Calu3 (cell line): Measurements from ENCODE around the gene MAP1LC3B. TPM values are rescaled to one million over a fixed set of nuclear protein-coding genes. Genes with fewer than 3 reads are reported as not detected.

Source experiments
- BruUV-seq: library from RNA; stranded (reverse); fragments of 400-500 nt; replicated peaks from 2 replicates; lab custom pipeline; 2021; lab: Mats Ljungman, UMichigan
- CTCF ChIA-PET: fragments of 300-600 bp; sonication (Branson Sonifier 250); formaldehyde crosslinking; loops from one replicate; lab custom pipeline; 2022; ENCODE audit warnings: antibody characterized with exemption; lab: Charles Lee
- DNase-seq: peaks from one replicate; pipeline ENCODE4 v3.0.0; 2022
- H3K27ac Mint-ChIP-seq: one replicate; pipeline ENCODE4 v1.8.0; 2022; ENCODE audit warnings: mixed read lengths; ENCODE audit not compliant: unreplicated experiment
- H3K27me3 Mint-ChIP-seq: one replicate; pipeline ENCODE4 v1.8.0; 2022; ENCODE audit warnings: mixed read lengths; ENCODE audit not compliant: unreplicated experiment
- H3K36me3 Mint-ChIP-seq: one replicate; pipeline ENCODE4 v1.8.0; 2022; ENCODE audit warnings: mild to moderate bottlenecking, moderate library complexity, mixed read lengths; ENCODE audit not compliant: insufficient read depth, unreplicated experiment
- H3K4me1 Mint-ChIP-seq: one replicate; pipeline ENCODE4 v1.8.0; 2022; ENCODE audit warnings: mild to moderate bottlenecking, low read depth, mixed read lengths; ENCODE audit not compliant: unreplicated experiment
- H3K4me3 Mint-ChIP-seq: one replicate; pipeline ENCODE4 v1.8.0; 2022; ENCODE audit warnings: mild to moderate bottlenecking, low read depth, moderate library complexity, mixed read lengths; ENCODE audit not compliant: unreplicated experiment
- H3K9me3 Mint-ChIP-seq: one replicate; pipeline ENCODE4 v1.8.0; 2022; ENCODE audit warnings: low read depth, mixed read lengths; ENCODE audit not compliant: unreplicated experiment
- intact Hi-C: fragments of 100-400 bp; cut with micrococcal nuclease; formaldehyde crosslinking; loops from one replicate; pipeline ENCODE4 v1.10.0; 2022; ENCODE audit not compliant: unreplicated experiment
- total RNA-seq: library from RNA; stranded (reverse); gene quantifications from 2 replicates; pipeline ENCODE4 v1.2.3, GENCODE V29; 2022
- TF ChIP-seq, protein P1 (sequence below): fragments of 200-600 bp; IDR thresholded peaks from one replicate; pipeline ENCODE4 v1.8.0; 2022; ENCODE audit warnings: antibody characterized with exemption; ENCODE audit not compliant: unreplicated experiment

The MAP1LC3B gene
- total RNA-seq, 1 experiment from 2014 or later, result 71.5 TPM

- peaks cover 6% of the 10 kb centered on the region for H3K4me1 Mint-ChIP-seq
- H3K27ac Mint-ChIP-seq, result peak overlapping the region; percentile 56
- no peaks in the 10 kb centered on the region for H3K27me3 Mint-ChIP-seq
- intact Hi-C loops, result no loop called here
- no peak overlapping the region for H3K4me3 Mint-ChIP-seq
- H3K9me3 Mint-ChIP-seq, result no peaks in the 10 kb centered on the region
- CTCF ChIA-PET, result interaction anchor here (1.3 kb wide), 1 partner anchor 14 kb away, joined by 3 read pairs; the partner anchor contains the start of gene FBXO31
- TF ChIP-seq, protein P1, sequence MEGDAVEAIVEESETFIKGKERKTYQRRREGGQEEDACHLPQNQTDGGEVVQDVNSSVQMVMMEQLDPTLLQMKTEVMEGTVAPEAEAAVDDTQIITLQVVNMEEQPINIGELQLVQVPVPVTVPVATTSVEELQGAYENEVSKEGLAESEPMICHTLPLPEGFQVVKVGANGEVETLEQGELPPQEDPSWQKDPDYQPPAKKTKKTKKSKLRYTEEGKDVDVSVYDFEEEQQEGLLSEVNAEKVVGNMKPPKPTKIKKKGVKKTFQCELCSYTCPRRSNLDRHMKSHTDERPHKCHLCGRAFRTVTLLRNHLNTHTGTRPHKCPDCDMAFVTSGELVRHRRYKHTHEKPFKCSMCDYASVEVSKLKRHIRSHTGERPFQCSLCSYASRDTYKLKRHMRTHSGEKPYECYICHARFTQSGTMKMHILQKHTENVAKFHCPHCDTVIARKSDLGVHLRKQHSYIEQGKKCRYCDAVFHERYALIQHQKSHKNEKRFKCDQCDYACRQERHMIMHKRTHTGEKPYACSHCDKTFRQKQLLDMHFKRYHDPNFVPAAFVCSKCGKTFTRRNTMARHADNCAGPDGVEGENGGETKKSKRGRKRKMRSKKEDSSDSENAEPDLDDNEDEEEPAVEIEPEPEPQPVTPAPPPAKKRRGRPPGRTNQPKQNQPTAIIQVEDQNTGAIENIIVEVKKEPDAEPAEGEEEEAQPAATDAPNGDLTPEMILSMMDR, result no peak
- no peak for DNase-seq
- no TSS peak for BruUV-seq
- no peaks in the 10 kb centered on the region for H3K36me3 Mint-ChIP-seq
Measured at GRCh38 chr16:87369117-87369765, 22.9 kb upstream of the MAP1LC3B start.

- H3K4me1 Mint-ChIP-seq, result peaks cover 6% of the 10 kb centered on the region
- DNase-seq, result no peak
- intact Hi-C loops, result no loop called here
- no peaks in the 10 kb centered on the region for H3K36me3 Mint-ChIP-seq
- no TSS peak for BruUV-seq
- no peaks in the 10 kb centered on the region for H3K27me3 Mint-ChIP-seq
- H3K4me3 Mint-ChIP-seq, result no peak overlapping the region
- CTCF ChIA-PET, result interaction anchor here (1.3 kb wide), 1 partner anchor 13 kb away, joined by 3 read pairs; the partner anchor contains the start of gene FBXO31
- TF ChIP-seq, protein P1, result no peak
- H3K9me3 Mint-ChIP-seq, result no peaks in the 10 kb centered on the region
- H3K27ac Mint-ChIP-seq, result no peak overlapping the region
Measured at GRCh38 chr16:87369796-87370719, 22.1 kb upstream of the MAP1LC3B start.

DNA sequence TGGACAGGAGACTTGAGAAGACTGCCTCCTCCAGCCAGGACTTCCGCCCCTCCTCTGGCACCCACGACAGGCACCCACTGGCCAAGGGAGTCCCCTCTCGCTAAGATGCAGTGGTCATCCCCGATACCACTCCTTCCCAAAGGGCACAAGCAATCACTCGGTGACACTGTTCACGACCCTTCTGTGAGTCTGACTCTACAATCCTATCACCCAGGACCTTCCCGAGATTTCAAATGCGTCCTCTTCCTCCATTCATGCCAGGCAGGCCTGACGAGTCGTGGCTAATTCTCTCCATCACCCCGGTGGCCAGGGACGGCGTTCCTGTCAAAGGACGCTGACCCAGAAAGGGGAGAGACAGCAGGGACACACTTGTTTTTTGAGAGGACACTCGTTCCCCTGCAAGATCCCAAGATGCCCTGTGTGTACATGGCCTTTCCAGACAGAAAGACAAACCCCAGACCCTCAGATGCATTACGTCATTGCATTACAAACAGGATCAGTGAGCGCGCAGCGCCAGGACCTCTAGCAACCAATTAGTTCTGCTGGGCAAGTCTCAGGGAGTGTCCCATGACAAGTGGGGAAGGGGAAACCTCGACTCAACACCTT lies 20.8 kb upstream of the MAP1LC3B start:
- BruUV-seq, result no TSS peak
- CTCF ChIA-PET, result no interaction called here
- no peak overlapping the region for H3K27ac Mint-ChIP-seq

DNA sequence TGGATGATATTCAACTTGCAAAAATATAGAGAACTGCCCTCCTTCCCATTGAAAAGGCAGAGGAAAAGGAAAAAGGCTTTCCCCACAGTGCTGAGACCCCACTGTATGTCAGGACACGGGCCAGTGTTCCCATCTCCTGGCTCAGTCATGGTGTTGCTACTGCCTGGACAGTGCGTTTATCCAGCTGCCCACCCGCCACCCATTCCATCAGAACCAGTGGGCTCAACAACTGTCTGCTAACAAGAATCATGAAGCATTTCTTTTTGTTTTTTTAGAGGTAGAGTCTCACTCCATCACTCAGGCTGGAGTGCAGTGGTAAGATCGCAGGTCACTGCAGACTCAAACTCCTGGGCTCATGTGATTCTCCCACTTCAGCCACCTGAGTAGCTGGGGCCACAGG lies 19.8 kb upstream of the MAP1LC3B start:
- no peak for DNase-seq
- intact Hi-C loops, result no loop called here
- Mint-ChIP-seq H3K4me3 (no peak overlapping the region), H3K27ac (no peak overlapping the region), H3K9me3 (no peaks in the 10 kb centered on the region), H3K36me3 (peaks cover 8% of the 10 kb centered on the region), H3K27me3 (no peaks in the 10 kb centered on the region), H3K4me1 (peaks cover 23% of the 10 kb centered on the region)
- CTCF ChIA-PET, result no interaction called here
- TF ChIP-seq, protein P1, result no peak
- BruUV-seq, result no TSS peak

More for the DNA sequence above, 20.8 kb upstream of the MAP1LC3B start:
- Mint-ChIP-seq H3K9me3 (no peaks in the 10 kb centered on the region), H3K4me3 (no peak overlapping the region), H3K36me3 (peaks cover under 1% of the 10 kb centered on the region), H3K4me1 (peaks cover 16% of the 10 kb centered on the region), H3K27me3 (no peaks in the 10 kb centered on the region)
- TF ChIP-seq, protein P1, result no peak
- no peak for DNase-seq
- intact Hi-C loops, result no loop called here
